Measurements from ENCODE around the gene EIF2B1. TPM values are rescaled to one million over a fixed set of nuclear protein-coding genes. Genes with fewer than 3 reads are reported as not detected.

Gene EIF2B1
- total RNA-seq, 1 donor from 2014 or later: 27.9 TPM

- intact Hi-C loops (cut with DNase I): no loop called here
- DNase-seq (ENCODE audit: low spot score): no peak
Observed at GRCh38 chr12:123578243-123578642, 55.2 kb downstream of the EIF2B1 start.

GRCh38 chr12:123576611-123577010 is 56.9 kb downstream of the EIF2B1 start:
- intact Hi-C loops (cut with DNase I): no loop called here
- DNase-seq (ENCODE audit: low spot score): no peak

GRCh38 chr12:123573870-123574269 is 59.6 kb downstream of the EIF2B1 start:
- intact Hi-C loops (cut with DNase I): no loop called here
- DNase-seq (ENCODE audit: low spot score): no peak

- intact Hi-C loops (cut with DNase I): no loop called here
- DNase-seq (ENCODE audit: low spot score): no peak
Observed at GRCh38 chr12:123572391-123572790, 61.1 kb downstream of the EIF2B1 start.

- DNase-seq (ENCODE audit: low spot score): no peak
- intact Hi-C loops (cut with DNase I): no loop called here
Observed at GRCh38 chr12:123571343-123571813, 62.1 kb downstream of the EIF2B1 start.

Other genes starting within 250 kb of the EIF2B1 start
- gene KMT5A, start 249.6 kb downstream of the EIF2B1 start, total RNA-seq: 36.4 TPM
- 1.6 TPM for gene RILPL2, start 197.0 kb downstream of the EIF2B1 start, total RNA-seq
- gene SNRNP35, start 175.5 kb downstream of the EIF2B1 start, total RNA-seq: 24.3 TPM
- 85.3 TPM for gene RILPL1, start 100.0 kb downstream of the EIF2B1 start, total RNA-seq
- 150 TPM for gene TMED2, start 49.1 kb downstream of the EIF2B1 start, total RNA-seq
- 5.1 TPM for gene DDX55, start 31.6 kb downstream of the EIF2B1 start, total RNA-seq
- gene GTF2H3, start 143 bp upstream of the EIF2B1 start, total RNA-seq: 12.9 TPM
- 3.1 TPM for gene TCTN2, start 37.4 kb upstream of the EIF2B1 start, total RNA-seq
- 14.9 TPM for gene ATP6V0A2, start 78.7 kb upstream of the EIF2B1 start, total RNA-seq
- 0.73 TPM for gene DNAH10, start 128.6 kb upstream of the EIF2B1 start, total RNA-seq